ENCODE data around the gene PRKAR1B.

PRKAR1B gene

GRCh38 chr7:603152-603951, 123.7 kb downstream of the PRKAR1B start:
- peak in 1 of 2 donors; percentile 33 for DNase-seq (ENCODE audit: low read depth in 2 of 2)

GRCh38 chr7:602341-603141, 124.5 kb downstream of the PRKAR1B start:
- DNase-seq (ENCODE audit: low read depth in 2 of 2) = peak in 1 of 2 donors; percentile 62

GRCh38 chr7:601595-602340, 125.3 kb downstream of the PRKAR1B start:
- peak; percentile 77 to 84 for DNase-seq (ENCODE audit: low read depth in 2 of 2)

DNA sequence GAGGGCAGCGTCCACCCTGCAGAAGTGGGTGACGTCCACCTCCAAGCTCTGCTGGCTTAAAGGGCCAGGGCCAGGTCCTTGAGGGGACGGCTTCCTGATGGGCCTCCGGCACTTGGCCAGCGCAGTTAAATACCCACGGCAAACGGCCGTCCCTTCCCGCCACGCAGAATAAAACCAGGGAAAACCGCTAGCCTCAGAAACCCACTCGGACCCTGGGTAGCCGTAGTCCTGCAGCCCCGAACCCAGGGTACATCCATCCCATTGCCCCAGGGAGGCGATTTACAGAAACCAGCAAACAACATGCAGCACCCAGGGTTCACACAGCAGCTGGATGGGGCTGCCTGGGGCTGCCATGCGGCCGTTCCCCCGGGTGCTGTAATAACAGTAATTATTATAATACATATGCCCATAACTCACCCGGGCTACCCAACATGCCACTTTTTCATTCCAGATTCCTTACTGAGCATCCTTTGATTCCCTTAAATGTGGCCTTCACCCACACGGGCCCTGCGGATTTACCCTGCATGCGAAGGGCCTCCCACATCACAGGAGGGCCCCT, 126.0 kb downstream of the PRKAR1B start:
- DNase-seq (ENCODE audit: low read depth in 2 of 2) = no peak

DNA sequence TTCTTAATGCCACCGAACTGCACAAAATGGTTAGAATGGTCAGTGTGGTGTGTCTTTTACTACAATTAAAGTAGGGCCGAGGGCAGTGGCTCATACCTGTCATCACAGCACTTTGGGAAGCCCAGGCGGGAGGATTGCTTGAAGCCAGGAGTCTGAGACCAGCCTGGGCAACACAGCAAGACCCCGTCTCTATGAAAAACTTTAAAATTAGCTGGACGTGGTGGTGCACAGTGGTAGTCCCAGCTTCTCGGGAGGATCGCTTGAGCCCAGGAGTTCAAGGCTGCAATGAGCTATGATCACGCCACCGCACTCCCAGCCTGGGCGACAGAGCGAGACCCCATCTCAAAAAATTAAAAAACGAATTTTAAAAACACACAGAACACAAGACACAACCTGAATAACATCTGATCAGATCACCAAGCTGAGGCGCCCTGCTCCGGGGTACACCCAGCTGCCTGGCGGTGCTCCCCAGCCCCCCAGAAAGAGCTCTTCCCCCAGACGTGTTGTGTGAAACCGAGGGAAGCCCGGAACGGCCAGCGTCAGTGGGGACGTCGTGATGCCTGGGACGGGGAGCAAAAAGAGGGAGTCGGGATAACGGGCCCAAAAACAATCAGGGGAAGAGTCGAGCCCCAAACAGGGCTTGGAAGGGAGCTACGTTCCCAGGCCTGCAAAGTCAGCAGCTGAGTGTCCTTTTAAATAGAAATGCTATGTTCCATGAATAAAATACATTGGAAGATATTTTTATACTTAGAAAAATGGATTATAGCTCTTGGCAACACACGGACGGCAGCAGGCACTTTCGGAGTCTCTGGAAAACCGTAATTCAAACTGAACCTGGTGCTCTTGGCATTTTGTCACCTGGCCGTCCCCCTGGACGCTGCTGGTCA, 126.7 kb downstream of the PRKAR1B start:
- DNase-seq (ENCODE audit: low read depth in 2 of 2) = no peak

GRCh38 chr7:598899-599298, 128.2 kb downstream of the PRKAR1B start:
- no peak for DNase-seq (ENCODE audit: low read depth in 2 of 2)

DNA sequence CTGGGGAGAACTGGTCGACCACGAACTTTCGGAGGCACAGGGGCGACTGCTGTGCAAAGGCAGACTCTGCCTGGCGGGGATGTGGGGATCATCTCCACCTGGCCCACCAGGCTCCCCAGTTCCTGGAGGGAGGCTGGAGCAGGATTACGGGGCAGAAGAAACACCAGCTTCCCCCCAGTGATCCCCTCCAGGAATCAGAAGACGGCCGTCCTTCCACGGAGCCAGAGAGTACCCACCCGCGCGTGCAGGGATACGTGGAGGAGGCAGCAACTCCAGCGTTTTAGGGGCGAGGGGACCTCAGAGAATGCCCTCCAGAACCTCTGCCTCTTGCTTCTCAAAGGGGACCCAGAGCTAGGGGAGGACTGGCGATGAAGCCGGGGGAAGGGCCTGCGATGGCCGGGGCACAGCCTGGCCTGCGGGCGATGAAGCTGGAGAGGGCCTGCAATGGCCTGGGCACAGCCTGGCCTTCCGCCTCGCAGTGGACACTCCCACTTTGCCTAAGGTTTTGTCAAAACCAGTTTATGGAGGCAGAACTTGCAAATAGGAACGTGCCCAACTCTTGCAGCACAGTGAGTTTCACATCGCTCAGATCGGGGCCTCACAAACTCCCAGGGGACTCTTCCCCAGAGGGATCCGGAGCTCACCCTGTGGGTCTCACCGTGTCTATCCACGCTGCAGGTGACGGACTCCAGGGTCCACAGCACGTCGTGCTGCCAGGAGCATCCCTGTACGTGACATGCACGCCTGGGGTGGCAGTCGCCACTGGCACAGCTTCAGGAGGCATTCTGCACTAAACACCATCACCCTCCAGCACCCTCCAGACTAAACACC, 129.5 kb downstream of the PRKAR1B start:
- DNase-seq (ENCODE audit: low read depth in 2 of 2) = no peak

DNA sequence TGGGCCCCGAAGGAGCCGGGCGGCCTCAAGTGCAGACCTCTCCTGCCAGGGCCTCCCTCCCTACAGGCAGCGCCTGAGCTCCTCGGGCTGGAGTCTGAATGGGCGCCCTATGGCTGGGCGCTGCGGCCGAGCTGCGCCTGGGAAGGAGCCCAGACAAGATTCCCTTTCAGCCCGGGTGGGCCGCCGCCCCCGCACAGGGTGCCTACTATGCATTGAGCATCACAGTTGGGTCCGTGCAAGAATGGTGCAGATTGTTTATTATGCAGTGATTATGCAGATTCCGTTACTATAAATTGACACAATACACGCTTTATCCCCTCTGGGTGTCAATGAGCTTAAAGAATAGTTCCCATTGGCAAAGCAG, 130.3 kb downstream of the PRKAR1B start:
- DNase-seq (ENCODE audit: low read depth in 2 of 2) = no peak

DNA sequence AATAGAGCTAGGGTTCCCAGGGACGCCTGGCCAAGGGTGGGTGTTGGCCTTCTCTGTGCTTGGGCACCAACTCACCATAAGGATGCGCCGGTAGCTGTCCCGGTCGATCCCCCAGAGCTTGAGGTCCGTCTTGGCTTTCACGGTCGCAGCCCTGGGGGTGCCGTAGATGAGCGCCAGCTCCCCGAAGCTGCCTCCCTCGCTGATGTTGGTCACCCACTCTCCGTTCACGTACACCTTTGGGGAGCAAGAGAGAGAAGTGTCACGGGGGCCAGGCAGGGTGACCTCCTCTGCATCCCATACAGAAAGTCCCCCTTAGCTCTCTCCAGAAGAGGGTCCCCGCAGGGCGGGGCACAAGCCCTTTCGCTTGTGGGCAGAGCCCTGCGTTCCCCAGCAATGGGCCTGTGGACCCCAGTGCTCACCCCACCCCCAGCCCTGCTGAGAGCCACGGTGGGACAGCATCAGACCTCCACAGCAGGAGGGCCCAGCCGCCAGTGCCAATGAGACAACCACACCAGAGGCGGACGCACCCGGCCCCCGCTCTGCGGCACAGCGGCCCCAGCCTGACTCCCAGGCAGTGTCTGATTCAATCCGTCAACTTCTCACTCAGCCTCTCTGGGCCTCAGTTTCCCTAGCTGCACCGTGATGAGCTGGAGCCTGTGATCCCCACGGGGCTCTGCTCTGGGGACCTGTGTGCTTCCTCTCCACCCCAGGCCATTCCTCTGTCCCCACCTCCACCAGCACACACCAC, 130.8 kb downstream of the PRKAR1B start:
- no peak for DNase-seq (ENCODE audit: low read depth in 2 of 2)

DNA sequence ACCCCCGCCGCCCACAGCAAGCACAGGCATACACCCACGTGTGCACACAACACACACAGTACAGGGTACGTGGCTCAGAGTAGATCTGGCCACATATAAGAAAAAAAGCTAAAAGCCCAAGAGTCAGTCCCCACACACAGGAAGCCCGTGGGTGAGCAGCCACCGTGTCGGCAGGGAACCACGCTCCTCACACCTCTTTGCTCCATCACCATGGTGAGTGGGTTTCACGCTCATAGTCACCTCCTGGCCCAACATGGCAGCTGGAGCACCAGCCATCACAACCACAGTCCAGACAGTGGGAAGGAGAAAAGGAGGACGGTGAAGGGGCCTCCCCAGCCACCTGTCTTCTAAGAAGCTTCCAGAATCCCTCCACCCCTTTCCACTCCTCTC, 131.5 kb downstream of the PRKAR1B start:
- DNase-seq (ENCODE audit: low read depth in 2 of 2) = peak in 1 of 2 donors; percentile 46

- DNase-seq (ENCODE audit: low read depth in 2 of 2) = no peak
Observed at GRCh38 chr7:594920-595620, 132.0 kb downstream of the PRKAR1B start.

- DNase-seq (ENCODE audit: low read depth in 2 of 2) = no peak
Observed at GRCh38 chr7:594212-594913, 132.7 kb downstream of the PRKAR1B start.

DNA sequence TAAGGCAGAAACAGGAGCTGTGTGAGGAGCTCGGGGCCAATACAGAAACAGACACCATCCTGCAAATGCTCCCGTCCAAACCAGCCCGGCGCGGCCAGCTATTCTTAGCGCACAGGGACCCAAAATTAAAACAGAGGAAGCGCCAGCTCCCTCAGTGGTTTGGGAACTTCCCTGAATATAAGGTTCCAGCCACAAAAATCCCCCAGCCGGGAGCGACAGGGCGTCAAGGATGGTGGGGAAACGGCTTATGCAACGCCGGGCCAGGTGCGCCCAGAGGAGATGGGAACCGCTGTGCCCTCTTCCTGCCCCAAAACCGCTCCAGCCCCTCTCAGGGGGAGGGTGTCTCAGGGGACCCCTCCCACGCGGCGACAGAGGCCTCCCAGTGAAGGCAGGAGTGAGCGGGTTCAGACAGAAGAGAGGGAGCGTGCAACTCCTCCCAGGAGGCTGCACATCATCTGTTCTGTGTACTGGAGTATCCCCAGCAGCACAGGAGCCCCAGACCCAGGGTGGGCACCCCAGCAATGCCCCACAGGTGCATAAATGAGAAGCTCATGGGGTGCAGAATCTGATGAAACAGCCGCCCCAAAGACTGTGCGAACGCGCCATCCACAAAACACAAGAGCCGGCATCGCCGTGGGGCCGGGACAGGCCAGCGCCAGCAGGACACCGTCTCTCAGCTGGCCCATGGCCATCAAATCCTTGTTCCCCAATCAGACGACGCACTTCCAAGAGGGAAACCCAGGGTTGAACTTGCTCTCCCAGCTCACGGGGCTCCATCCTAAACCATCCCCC, 133.6 kb downstream of the PRKAR1B start:
- no peak for DNase-seq (ENCODE audit: low read depth in 2 of 2)

DNA sequence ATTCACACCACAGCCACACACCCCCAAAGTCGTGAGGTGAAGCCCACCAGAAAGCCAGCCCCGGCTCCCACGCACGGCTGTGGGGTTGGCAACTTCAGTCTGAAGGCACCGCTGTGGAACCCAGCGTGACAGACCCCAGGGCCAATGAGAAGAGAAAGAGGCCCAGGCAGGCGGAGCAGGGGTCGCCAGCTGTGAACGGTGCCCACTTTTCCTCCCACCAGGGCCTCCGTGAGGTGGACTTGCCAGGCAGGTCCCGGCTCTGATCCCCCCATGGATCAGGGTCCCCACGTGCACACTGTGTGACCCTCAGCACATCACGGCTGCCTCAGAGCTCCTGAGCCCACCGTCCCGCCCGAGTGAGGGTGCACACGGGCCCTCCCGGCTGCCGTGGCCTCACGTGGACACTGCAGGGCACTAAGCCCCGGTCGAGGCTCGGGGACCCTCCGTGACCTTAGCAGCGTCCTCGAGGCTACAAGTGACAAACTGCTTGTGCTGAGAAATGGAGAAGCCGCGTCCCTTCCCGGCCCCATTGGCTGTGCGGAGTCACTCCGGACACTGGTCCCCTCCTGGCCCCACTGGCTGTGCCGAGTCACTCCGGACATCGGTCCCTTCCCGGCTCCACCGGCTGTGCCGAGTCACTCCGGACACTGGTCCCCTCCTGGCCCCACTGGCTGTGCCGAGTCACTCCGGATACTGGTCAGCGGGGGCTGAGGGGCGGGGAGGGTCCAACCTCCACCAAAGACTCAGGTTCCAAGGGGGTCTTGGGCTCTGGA, 135.0 kb downstream of the PRKAR1B start:
- DNase-seq (ENCODE audit: low read depth in 2 of 2) = no peak

GRCh38 chr7:590731-591551, 136.1 kb downstream of the PRKAR1B start:
- DNase-seq (ENCODE audit: low read depth in 2 of 2) = no peak

Data from stimulated activated CD4-positive, alpha-beta T cell treated with anti-CD3 and anti-CD28 coated beads, Interleukin-1b, Interleukin-23, amount 100 ng/mL, for 4 hours (primary cell).